Gastrocnemius medialis (tissue), 4 donors: ENCODE data around the gene TBX15.

ENCODE experiments used
- POLR2A ChIP-seq, 2 donors: fragments of 450-650 bp; IDR thresholded peaks; one replicate each; pipeline ENCODE4 v1.6.1; 2017; ENCODE audit warnings: antibody characterized with exemption in 2 of 2, mild to moderate bottlenecking in 2 of 2, moderate library complexity in 2 of 2
- TF ChIP-seq, protein P1 (sequence below), 5 experiments: fragments of 450-650 bp in 3 of 5; fragments of 200-600 bp in 2 of 5; sonication (generic) in 2 of 5; IDR thresholded peaks in 4 of 5; conservative IDR thresholded peaks in 1 of 5; 1 replicate in 4 of 5; 2 replicates in 1 of 5; pipeline ENCODE4 v1.5.1; 2016 to 2019; ENCODE audit warnings: antibody characterized with exemption in 5 of 5, mild to moderate bottlenecking in 3 of 5, moderate library complexity in 3 of 5

DNA sequence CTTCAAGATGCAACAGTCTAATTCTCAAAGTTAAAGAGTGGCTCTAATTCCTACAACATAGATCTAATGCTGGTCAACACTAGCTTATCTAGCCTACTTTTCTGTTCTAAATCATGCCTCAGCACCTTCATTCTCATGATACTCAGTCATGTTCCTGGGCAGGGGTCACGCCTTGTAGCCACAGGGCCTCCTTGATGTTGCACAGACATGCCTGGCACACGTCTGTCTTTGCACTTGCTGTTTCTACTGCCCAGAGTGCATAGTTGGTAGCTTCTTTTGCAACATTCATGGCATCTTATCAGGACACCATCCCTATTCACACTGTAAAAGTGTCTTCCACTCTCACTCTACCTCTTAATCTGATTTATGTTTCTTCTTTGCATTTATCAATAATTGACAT is 76.6 kb downstream of the TBX15 start:
- TF ChIP-seq, protein P1, sequence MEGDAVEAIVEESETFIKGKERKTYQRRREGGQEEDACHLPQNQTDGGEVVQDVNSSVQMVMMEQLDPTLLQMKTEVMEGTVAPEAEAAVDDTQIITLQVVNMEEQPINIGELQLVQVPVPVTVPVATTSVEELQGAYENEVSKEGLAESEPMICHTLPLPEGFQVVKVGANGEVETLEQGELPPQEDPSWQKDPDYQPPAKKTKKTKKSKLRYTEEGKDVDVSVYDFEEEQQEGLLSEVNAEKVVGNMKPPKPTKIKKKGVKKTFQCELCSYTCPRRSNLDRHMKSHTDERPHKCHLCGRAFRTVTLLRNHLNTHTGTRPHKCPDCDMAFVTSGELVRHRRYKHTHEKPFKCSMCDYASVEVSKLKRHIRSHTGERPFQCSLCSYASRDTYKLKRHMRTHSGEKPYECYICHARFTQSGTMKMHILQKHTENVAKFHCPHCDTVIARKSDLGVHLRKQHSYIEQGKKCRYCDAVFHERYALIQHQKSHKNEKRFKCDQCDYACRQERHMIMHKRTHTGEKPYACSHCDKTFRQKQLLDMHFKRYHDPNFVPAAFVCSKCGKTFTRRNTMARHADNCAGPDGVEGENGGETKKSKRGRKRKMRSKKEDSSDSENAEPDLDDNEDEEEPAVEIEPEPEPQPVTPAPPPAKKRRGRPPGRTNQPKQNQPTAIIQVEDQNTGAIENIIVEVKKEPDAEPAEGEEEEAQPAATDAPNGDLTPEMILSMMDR (IDR thresholded peaks at IDR 0.05 in 4 of 5, conservative IDR thresholded peaks at IDR 0.05 in 1 of 5) = no peak
- TF ChIP-seq POLR2A (IDR thresholded peaks at IDR 0.05) = no peak
